C4-2B (cell line): Measurements from ENCODE around the gene PLEKHG4.

ENCODE experiments used
- CTCF ChIP-seq: fragments of 450-650 bp; conservative IDR thresholded peaks from 2 replicates; pipeline ENCODE4 v1.5.1; 2017; ENCODE audit warnings: mild to moderate bottlenecking
- ZFX ChIP-seq: fragments of 450-650 bp; IDR thresholded peaks from 2 replicates; pipeline ENCODE4 v1.6.1; 2017

- TF ChIP-seq CTCF = no peak
- TF ChIP-seq ZFX = no peak
Observed at GRCh38 chr16:67326115-67326471, 46.8 kb downstream of the PLEKHG4 start.
